GM19025 (cell line): ENCODE results near the gene ITGB8.
A peak's percentile ranks its signal among the peaks of the same experiment; 100 is the strongest.
"Not testable (repeated sequence)": the region's sequence is repeated elsewhere in the genome, so short reads cannot be mapped to it uniquely, and the experiment has no call there.

ENCODE experiments used
- ATAC-seq: cut with Tn5 transposase; IDR thresholded peaks from one replicate; pipeline ENCODE4 v1.9.1; 2021; ENCODE audit warnings: mild to moderate bottlenecking, low read depth, moderate library complexity; ENCODE audit not compliant: unreplicated experiment

ITGB8 gene

DNA sequence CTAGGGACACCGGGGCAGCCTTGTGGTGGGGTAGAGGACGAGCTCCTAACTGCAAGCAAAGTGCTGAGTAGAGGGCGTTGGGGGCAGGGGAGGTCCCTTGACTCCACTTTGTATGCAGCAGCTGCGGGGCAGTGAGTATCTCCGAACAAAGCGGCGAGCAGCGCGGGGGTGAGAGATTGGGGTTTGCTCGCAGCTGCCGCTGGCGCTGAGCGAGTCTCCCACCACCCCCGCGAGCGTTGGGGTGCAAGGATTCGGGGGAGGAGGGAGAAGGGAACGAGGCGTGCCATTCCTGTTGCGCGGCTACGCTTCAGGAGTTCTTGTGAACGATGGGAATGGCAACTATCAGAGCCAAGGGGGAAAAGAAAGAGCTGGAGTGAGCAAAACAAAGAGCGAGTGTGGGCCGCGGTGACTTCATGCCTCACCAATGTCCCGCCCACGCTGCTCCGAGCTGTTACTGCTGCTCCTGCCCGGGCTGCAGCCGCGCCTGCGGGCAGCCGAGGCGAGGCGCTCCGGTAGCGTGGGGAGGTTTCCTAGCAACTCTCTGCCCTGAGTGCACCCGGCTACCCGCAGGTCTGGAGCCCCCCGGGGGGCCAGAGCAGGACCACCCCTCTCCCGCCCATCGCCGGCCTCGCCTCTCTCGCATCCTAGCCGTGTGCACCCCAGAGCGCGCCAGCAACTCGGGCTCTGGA lies at the start of gene ITGB8:
TSS of gene ITGB8 (plus strand) at position 662 of the 689 bp plus-strand sequence. CDS start 907 bp downstream, outside the sequence.
- ATAC-seq: peak; percentile 43

DNA sequence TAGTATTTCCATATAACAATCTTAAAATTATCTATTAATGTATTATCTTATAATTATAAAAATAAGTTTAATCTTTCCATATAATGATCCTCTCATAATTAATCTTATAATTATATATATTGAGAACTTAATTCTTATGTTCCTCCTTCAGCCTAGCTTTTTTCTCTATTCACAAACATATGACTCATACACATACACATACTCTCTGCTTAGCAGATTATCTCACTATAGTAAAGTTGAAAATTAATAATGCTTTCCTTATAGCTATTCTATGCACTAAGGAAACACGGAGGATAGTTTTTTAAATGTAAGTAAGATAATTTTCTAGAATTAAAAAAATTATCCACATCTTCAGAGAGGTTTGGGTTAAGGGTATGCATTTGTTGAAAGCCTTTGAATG lies 47.7 kb upstream of the ITGB8 start:
- ATAC-seq: no peak

GRCh38 chr7:20283385-20283784 lies 47.3 kb upstream of the ITGB8 start:
- ATAC-seq: no peak

DNA sequence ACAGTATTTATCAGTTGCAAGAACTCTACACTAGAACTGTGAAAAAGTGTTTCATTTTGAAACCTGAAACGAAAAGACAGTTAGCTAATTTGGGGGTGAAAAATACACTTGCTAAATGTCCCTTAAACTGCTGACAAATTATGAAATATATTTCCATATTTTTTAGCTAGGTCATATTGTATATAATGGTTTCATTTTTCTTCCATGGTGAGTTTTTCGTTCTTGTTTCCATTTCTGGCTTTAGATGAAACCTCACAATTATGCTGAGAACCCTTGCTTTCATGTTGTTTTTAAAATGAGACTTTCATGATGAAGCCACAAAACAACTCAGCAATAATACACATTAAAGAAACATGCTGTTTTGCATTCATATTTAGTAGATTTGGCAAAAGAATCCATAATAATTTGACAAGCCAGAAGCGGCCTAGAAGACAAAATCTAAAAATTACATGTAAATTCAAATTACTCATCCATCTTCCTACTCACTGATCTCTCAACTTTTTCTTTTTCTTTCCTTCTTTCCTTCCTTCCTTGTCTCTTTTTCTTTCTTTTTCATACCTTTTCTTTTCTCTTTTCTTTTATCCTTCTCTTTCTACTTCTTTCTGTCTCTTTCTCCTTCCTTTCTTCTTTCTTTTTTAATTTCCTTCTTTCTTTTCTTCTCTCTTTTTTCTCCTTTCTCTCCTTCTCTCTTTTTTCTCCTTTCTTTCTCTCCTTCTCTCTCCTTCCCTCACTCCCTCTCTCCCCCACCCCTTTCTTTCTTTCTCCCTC lies 46.5 kb upstream of the ITGB8 start:
- ATAC-seq: peak; percentile 55

DNA sequence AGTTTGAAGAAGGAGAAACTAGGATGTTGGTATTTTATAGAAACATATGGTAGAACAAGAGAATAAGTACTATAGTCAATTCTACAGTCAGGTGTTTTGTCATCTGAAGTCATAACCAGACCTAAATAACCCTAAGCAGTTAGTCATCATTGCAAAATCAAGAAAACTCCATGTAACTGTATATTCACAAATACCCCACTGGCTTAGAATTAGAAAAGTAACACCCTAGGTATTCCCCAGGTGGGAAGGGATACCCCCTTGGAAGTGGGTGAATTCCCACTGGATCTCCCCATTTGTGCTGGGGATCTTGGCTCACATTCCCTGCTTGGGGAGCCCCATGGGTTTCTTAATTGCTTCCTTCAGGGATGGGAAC lies 45.9 kb upstream of the ITGB8 start:
- no peak for ATAC-seq

- peak; percentile 50 for ATAC-seq
Observed at GRCh38 chr7:20287317-20287716, 43.4 kb upstream of the ITGB8 start.

GRCh38 chr7:20288036-20288435 lies 42.7 kb upstream of the ITGB8 start:
- no peak for ATAC-seq

DNA sequence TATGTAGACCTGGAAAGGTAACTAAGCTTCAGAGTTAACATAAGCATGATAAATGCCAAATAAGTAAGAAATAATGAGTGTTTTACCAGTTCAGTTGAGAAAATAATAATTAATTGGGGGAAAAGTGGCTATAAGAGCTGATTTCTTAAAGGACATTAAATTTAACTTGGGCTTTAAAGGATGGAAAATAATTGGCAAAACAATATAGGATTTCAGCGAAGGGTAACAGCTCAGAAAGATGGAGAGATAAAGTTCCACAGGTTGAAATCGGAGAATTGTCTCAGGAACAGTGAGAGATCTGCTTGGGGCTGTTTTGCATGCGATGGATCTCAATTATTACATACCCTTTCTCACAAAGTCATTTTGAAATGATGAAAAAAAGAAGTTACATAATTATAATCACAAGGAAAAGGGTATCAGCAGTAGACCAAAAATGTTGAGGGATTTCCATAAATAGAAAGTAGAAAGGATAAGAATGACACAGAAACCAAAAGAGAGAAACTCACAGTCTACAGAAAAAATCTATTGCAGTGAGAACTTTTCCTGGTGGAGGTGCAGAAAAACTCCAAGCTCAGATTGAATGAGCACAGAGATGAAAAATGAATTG lies 40.1 kb upstream of the ITGB8 start:
- ATAC-seq: no peak

DNA sequence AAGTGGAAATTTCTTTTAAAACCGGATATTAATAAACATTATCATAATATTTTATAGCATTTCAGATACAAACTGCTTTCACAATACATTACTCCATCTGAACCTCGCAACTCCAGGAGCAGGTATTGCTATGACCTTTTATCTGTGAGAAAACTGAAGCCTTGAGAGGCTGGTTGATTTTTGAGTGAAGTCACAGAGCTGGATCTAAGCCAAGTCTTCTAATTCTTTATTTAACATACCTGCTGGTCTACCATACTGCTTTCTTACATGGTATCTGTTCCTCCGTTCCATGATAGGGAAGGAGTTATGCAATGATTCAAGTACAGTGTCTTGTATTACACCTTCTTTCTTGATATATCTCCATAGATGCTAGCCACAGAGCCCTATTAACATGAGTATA lies 37.4 kb upstream of the ITGB8 start:
- ATAC-seq: no peak

- ATAC-seq: no peak
Observed at GRCh38 chr7:20296444-20296843, 34.3 kb upstream of the ITGB8 start.

GRCh38 chr7:20296901-20297300 lies 33.8 kb upstream of the ITGB8 start:
- ATAC-seq: no peak

DNA sequence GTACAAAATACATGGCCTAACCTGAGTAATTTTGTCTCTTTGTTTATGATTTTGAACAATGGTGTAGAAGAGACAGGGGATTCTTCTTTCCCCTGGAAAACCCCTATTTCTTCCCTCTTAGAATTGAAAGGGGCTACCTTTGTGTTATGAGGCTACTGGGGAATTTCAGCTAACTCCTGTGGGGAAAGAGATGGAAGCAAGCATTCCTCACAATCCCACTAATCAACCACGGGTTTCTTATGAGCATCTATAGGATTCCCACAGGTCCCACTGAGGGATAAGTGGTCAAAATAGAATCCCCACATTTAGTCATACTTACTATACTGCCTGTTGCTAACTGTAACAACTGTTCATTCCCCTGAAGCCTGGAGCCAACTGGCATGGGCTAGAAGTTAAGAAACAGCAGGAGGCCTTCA lies 32.2 kb upstream of the ITGB8 start:
- ATAC-seq: no peak

GRCh38 chr7:20299145-20299544 lies 31.6 kb upstream of the ITGB8 start:
- ATAC-seq: no peak

DNA sequence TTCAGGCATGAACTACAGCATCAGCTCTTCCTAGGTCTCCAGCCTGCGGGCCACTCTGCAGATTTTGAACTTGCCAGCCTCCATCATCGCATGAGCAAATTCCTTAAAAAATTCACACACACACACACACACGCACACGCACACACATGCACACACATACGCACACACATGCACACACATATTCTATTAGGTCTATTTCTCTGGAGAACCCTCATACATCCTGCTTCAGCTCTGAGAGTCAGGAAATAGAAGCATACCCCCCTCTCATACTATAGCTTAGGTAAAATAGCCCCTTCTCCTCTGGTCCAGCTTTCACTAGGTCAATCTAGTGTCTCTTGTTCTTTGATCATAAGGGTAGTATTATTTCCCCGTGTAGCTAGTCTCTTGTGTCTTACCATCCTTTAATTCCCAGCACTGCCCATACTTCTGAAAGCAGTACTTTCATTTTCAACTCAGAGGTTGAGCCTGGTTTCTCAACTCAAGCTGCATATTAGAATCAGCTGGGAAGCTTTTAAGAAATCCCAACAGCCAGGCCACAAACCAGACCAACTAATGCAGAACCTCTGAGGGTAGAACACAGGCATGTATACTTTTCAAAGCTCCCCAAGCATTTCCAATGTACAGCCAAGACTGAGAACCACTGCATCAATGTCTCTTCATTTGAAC lies 30.9 kb upstream of the ITGB8 start:
- peak; percentile 57 for ATAC-seq

DNA sequence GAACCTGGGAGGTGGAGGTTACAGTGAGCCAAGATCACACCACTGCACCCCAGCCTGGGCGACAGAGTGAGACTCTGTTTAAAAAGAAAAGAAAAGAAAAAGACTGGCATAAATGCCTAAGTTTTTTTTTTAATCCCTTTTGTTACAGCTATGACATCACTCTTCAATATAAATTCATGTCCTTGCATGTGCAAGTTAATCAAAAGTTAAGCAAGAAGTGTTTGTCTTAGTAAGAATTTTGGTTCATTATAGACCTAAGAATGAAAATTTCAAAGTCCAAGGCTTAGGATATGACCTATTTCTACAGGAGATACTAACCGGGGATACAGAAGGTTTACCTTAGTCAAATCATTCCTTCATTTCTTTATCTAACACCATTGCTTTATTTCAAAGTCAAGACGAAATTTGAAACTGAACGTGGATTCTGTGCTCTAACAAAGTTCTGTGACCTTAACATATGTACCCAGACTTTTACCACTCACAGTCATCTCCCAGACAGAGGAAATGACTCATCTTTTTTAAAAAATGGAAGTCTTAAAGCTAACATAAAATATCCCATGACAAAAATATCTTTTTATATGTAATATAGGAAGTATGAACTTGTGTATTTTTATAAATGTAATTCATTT lies 29.3 kb upstream of the ITGB8 start:
- no peak for ATAC-seq

GRCh38 chr7:20302300-20302699 lies 28.4 kb upstream of the ITGB8 start:
- not testable (repeated sequence) for ATAC-seq

DNA sequence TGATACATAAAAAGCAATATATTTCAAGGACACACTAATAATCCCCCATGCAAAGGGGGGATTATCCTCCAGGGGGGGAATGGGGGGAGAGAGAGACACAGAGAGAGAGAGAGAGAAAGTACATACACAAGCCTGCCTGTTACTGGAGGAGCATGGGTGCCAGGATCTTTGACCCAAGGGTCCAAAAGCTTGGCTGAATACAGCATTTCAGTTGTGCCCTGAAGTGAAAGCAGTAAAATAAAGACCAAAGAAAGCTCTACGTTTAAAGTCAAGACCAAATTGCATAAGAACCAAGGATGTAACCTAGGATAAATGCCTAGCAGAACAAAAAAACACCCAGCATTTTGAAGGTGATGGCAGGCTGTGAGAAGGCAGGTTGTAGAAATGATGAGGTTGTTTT lies 27.8 kb upstream of the ITGB8 start:
- ATAC-seq: no peak

- no peak for ATAC-seq
Observed at GRCh38 chr7:20304366-20304765, 26.3 kb upstream of the ITGB8 start.

DNA sequence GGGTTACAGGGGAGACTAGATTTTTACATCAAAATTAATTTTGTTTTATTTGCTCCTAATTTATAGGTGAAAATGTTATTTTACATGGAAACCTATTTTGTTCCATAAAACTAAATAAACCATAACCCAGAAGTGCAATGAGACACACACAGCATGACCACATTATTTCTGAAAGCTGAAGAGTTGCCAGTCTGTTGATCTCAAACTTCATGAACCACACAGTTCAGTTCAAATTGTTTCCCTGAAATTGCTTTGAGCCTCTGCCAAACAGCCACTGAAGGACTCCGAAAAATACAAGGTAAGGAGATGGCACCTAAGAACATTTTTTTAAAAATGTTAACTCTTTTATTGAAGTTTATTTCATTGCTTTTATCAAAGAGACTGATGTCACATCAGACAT lies 25.0 kb upstream of the ITGB8 start:
- no peak for ATAC-seq

DNA sequence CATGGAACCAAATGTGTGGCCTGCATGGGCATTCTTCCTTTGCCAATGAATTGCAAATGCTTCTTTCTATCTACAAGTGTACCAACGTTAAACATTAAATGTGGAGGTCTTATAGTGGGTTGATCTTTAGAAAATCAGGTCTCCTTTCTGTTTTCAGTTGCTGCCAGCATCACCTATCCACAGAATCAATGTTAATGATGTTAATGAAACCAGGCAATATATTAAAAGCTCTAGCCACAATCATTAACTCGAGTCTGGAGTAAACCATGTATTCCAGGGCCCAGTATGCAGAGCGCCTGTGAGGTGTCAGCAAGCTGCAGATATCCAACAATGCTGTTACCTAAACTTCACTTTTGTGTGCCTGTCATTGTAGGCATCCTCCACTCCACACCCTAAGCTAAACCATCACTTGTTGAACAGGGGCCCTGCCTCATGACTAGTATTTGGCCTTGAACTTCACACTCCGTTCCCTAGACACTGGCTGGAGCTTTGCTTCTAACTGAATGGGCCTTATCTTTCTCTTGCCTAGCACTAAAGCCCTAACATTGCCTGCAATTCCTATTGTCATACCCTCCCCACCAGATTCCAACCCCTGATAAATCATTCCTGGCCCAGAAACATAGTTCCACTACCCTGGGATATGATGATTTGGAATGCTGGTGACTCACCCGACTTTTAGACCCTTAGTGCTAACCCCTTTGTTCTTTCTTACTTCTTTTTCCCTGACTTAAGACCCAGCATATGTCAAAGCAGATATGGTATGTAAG lies 24.3 kb upstream of the ITGB8 start:
- ATAC-seq: no peak
